ENCODE measurements around the gene ZNF57.
A peak's percentile ranks its signal among the peaks of the same experiment; 100 is the strongest.
"Not testable (repeated sequence)": the region's sequence is repeated elsewhere in the genome, so short reads cannot be mapped to it uniquely, and the experiment has no call there.

The ZNF57 gene

GRCh38 chr19:2950286-2951124 is 49.8 kb downstream of the ZNF57 start:
- no peak for TF ChIP-seq CTCF (conservative IDR thresholded peaks at IDR 0.05; ENCODE audit: low read depth)
- DNase-seq (ENCODE audit: low spot score) = peak; percentile 100
- H3K27ac ChIP-seq = peak overlapping the region; percentile 89
- CTCF ChIA-PET = interaction anchor here (0.5 to 2.6 kb wide), 10 partner anchors 49 to 322 kb away, joined by 3 to 10 read pairs (median 4); no protein-coding TSS in a partner anchor
- POLR2A ChIA-PET (ENCODE audit: low non-redundant PET) = interaction anchor here (0.5 to 0.8 kb wide), 6 partner anchors 50 to 515 kb away, joined by 3 to 6 read pairs (median 4); partner anchors contain the start of gene ZNF57

GRCh38 chr19:2952953-2953481 is 52.3 kb downstream of the ZNF57 start:
- ChIA-PET CTCF (interaction anchor here (0.6 to 1.0 kb wide), 3 partner anchors 52 to 211 kb away, joined by 3 to 5 read pairs (median 5); no protein-coding TSS in a partner anchor), POLR2A (ENCODE audit: low non-redundant PET) (interaction anchor here (0.7 kb wide), 1 partner anchor 253 kb away, joined by 3 read pairs; no protein-coding TSS in a partner anchor)
- TF ChIP-seq CTCF (conservative IDR thresholded peaks at IDR 0.05; ENCODE audit: low read depth) = no peak
- DNase-seq (ENCODE audit: low spot score) = peak; percentile 56
- H3K27ac ChIP-seq = peak overlapping the region; percentile 81

GRCh38 chr19:2957160-2957559 is 56.4 kb downstream of the ZNF57 start:
- ChIA-PET POLR2A (ENCODE audit: low non-redundant PET) (no interaction called here), CTCF (interaction anchor here (0.5 to 1.1 kb wide), 2 partner anchors 151 to 170 kb away, joined by 3 to 7 read pairs; no protein-coding TSS in a partner anchor)
- no peak for DNase-seq (ENCODE audit: low spot score)
- TF ChIP-seq CTCF (conservative IDR thresholded peaks at IDR 0.05; ENCODE audit: low read depth) = no peak
- H3K27ac ChIP-seq = no peak overlapping the region

- no peak for DNase-seq (ENCODE audit: low spot score)
- TF ChIP-seq CTCF (conservative IDR thresholded peaks at IDR 0.05; ENCODE audit: low read depth) = no peak
- ChIA-PET CTCF (interaction anchor here (0.6 to 0.7 kb wide), 2 partner anchors 160 to 171 kb away, joined by 3 to 4 read pairs; no protein-coding TSS in a partner anchor), POLR2A (ENCODE audit: low non-redundant PET) (no interaction called here)
- H3K27ac ChIP-seq = no peak overlapping the region
Measured at GRCh38 chr19:2960120-2960519, 59.4 kb downstream of the ZNF57 start.

- peak; percentile 70 for TF ChIP-seq CTCF (conservative IDR thresholded peaks at IDR 0.05; ENCODE audit: low read depth)
- ChIA-PET CTCF (interaction anchor here (0.6 to 1.1 kb wide), 7 partner anchors 9 to 313 kb away, joined by 3 to 4 read pairs (median 4); no protein-coding TSS in a partner anchor), POLR2A (ENCODE audit: low non-redundant PET) (no interaction called here)
- peak; percentile 73 for DNase-seq (ENCODE audit: low spot score)
- no peak overlapping the region for H3K27ac ChIP-seq
Measured at GRCh38 chr19:2962018-2962670, 61.4 kb downstream of the ZNF57 start.

- no peak for TF ChIP-seq CTCF (conservative IDR thresholded peaks at IDR 0.05; ENCODE audit: low read depth)
- POLR2A ChIA-PET (ENCODE audit: low non-redundant PET) = interaction anchor here (0.7 kb wide), 1 partner anchor 42 kb away, joined by 4 read pairs; no protein-coding TSS in a partner anchor
- no peak overlapping the region for H3K27ac ChIP-seq
- CTCF ChIA-PET = interaction anchor here (0.6 to 1.1 kb wide), 3 partner anchors 100 to 248 kb away, joined by 3 to 4 read pairs (median 4); no protein-coding TSS in a partner anchor
- DNase-seq (ENCODE audit: low spot score) = no peak
Measured at GRCh38 chr19:2963122-2963521, 62.4 kb downstream of the ZNF57 start.

GRCh38 chr19:2963631-2964030 is 62.9 kb downstream of the ZNF57 start:
- ChIA-PET CTCF (interaction anchor here (0.6 to 0.7 kb wide), 2 partner anchors 141 to 216 kb away, joined by 3 to 4 read pairs; no protein-coding TSS in a partner anchor), POLR2A (ENCODE audit: low non-redundant PET) (interaction anchor here (0.7 kb wide), 1 partner anchor 41 kb away, joined by 4 read pairs; no protein-coding TSS in a partner anchor)
- H3K27ac ChIP-seq; DNase-seq (ENCODE audit: low spot score): not testable (repeated sequence)

Data from RWPE1 (cell line).